Epithelial cell of esophagus (primary cell): ENCODE results near the gene AFAP1L1.

Source experiments
- DNase-seq: peaks from one replicate; pipeline ENCODE4 v3.0.0; 2010; ENCODE audit warnings: low read depth
- H3K4me3 ChIP-seq: 2 replicates; pipeline ENCODE4 v1.5.1; 2011; ENCODE audit warnings: mild to moderate bottlenecking, low read length, control low read depth
- TF ChIP-seq, protein P1 (sequence below): IDR thresholded peaks from 2 replicates; pipeline ENCODE4 v1.5.1; 2011; ENCODE audit warnings: low read depth, mild to moderate bottlenecking, low read length, control low read depth, inconsistent platforms; ENCODE audit not compliant: insufficient read depth; ENCODE audit errors: missing control alignments

Gene AFAP1L1

GRCh38 chr5:149297340-149298025 is 25.8 kb downstream of the AFAP1L1 start:
- no peak for DNase-seq
- TF ChIP-seq, protein P1, sequence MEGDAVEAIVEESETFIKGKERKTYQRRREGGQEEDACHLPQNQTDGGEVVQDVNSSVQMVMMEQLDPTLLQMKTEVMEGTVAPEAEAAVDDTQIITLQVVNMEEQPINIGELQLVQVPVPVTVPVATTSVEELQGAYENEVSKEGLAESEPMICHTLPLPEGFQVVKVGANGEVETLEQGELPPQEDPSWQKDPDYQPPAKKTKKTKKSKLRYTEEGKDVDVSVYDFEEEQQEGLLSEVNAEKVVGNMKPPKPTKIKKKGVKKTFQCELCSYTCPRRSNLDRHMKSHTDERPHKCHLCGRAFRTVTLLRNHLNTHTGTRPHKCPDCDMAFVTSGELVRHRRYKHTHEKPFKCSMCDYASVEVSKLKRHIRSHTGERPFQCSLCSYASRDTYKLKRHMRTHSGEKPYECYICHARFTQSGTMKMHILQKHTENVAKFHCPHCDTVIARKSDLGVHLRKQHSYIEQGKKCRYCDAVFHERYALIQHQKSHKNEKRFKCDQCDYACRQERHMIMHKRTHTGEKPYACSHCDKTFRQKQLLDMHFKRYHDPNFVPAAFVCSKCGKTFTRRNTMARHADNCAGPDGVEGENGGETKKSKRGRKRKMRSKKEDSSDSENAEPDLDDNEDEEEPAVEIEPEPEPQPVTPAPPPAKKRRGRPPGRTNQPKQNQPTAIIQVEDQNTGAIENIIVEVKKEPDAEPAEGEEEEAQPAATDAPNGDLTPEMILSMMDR = no peak
- H3K4me3 ChIP-seq = no peak overlapping the region

DNA sequence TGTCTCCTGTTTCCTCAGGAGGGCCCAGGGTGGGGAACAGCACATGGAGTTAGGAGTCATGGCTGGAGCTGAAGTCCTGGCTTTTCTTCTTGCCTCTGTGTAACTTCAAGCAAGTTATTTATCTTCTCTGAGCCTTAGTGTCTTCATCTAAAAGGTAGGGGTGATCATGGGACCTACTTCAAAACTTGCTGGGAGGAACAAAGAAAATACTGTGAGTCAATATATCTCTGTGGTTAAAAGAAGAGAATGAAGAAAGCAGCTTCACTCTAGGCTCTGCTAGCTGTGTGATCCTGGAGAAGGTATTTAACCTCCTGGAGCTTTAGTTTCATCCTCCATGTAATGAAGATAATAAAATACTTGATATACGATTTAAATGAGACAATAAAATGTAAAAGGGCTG is 26.5 kb downstream of the AFAP1L1 start:
- TF ChIP-seq, protein P1 = no peak
- no peak overlapping the region for H3K4me3 ChIP-seq
- no peak for DNase-seq

DNA sequence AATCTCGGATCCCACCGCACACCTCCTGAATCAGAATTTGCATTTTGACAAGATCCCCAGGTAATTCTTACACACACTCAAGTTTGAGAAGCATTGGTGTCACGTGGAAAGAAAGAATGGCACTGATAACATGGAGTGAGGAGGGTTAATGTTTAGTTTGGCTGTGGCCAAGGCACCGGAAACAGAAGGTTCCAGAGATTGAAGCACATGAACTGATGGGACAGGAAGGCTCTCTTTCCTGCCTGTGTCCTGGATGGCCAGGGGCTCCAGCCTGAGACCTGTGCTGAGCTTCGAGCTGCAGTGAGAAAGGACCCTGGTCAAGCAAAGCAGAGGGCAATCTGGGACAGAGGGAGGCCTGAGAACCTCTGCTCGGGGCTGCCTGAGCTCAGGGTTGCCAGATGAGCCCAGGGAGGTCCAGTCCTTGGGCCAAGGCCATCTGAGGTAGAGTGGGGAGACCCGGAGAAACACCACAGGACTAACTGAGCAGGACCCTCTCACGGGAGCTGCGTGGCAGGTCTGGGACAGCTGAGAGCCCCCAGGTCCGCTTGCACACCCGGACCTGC is 27.3 kb downstream of the AFAP1L1 start:
- no peak for DNase-seq
- H3K4me3 ChIP-seq = no peak overlapping the region
- TF ChIP-seq, protein P1 = no peak

GRCh38 chr5:149299451-149300054 is 27.9 kb downstream of the AFAP1L1 start:
- H3K4me3 ChIP-seq = no peak overlapping the region
- TF ChIP-seq, protein P1 = no peak
- no peak for DNase-seq

GRCh38 chr5:149300441-149300840 is 28.8 kb downstream of the AFAP1L1 start:
- DNase-seq = no peak
- no peak overlapping the region for H3K4me3 ChIP-seq
- TF ChIP-seq, protein P1 = no peak

- no peak overlapping the region for H3K4me3 ChIP-seq
- TF ChIP-seq, protein P1 = no peak
- no peak for DNase-seq
Observed at GRCh38 chr5:149301049-149301743, 29.5 kb downstream of the AFAP1L1 start.
